ENCODE results near the gene EAF1.

GRCh38 chr3:15471861-15472260 is 44.5 kb downstream of the EAF1 start:
- TF ChIP-seq CTCF (IDR thresholded peaks at IDR 0.05) (no peak), POLR2A (IDR thresholded peaks at IDR 0.05) (no peak), POLR2AphosphoS5 (IDR thresholded peaks at IDR 0.05) (no peak)
